ENCODE data around the gene KLHL36. TPM values are rescaled to one million over a fixed set of nuclear protein-coding genes. Genes with fewer than 3 reads are reported as not detected.

KLHL36 gene
- polyA plus RNA-seq, 4 donors, result 12.7 to 33.1 (median 19.3) TPM

DNA sequence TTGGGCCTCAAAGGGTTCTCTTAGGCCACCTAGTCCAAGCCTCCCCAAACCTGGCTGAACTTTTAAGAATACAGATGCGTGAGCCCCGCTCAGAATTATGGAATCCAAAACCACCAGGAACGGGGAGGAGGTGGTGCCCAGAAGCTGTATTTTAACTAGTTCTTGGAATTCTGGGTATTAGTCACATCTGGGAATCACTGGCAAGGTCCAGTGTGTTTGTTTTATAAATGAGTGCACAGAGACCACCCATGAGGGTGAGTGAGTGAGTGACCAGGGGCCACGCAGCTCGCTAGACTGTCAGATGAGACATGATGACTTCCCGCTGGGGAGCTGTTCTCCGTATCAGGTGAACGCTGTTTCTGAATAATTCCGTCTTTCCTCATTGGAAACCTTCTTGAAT lies 14.2 kb downstream of the KLHL36 start:
- 92 to 96% (median 95%) methylated on average over 9 of the region's 9 CpGs for WGBS, 3 donors
- Histone ChIP-seq H3K4me3 (ENCODE audit: low read depth in 1 of 3, low read length in 3 of 3) (no peak overlapping the region), H3K27me3 (ENCODE audit: control insufficient read depth in 3 of 3, insufficient read depth in 3 of 3, low read length in 3 of 3) (no peaks in the 10 kb centered on the region), H3K36me3 (ENCODE audit: control insufficient read depth in 3 of 3, insufficient read depth in 2 of 3, low read depth in 1 of 3, low read length in 3 of 3) (peaks cover 13 to 85% (median 26%) of the 10 kb centered on the region in 3 donors), H3K9me3 (ENCODE audit: control insufficient read depth in 2 of 2, insufficient read depth in 1 of 2, low read depth in 1 of 2, low read length in 1 of 2) (no peaks in the 10 kb centered on the region), H3K27ac (ENCODE audit: low read depth in 1 of 3, low read length in 2 of 3) (no peak overlapping the region), H3K4me1 (ENCODE audit: control insufficient read depth in 3 of 3, insufficient read depth in 2 of 3, low read depth in 1 of 3, low read length in 2 of 3) (peaks cover 0 to 6% (median 2%) of the 10 kb centered on the region in 3 donors)
- no peak for DNase-seq
- no peak for FAIRE-seq

DNA sequence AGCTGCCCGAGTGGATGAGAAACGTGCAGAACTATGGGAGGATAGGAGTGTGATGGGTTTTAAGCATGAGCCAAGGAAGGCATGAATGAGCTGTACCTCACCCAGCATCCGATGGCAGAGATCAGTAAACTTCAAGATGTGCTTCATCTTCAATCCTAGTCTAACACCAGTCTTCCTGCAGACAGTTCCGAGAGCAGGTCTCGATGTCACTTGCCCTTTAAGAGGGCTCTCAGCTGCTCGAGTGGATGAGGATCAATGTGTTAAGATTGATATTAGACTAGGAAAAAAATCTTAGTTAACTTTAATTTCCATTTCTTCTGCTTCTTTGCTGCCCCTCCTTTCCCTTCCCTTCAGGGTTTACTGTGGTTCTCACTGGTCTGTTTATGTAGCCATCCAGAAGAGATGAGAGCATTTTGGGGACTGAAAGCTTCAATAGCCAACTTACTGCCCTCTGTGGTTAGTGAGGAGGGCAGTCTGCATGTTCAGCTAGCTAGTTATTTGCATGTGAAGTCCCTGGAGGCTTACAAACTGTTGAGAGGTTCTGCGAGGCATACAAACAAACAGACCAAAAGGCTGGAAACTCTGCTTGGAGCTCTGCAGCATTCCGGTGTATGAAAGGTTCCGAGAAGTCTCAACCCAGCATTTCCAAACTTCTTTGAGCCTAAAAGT lies 15.3 kb downstream of the KLHL36 start:
- WGBS, 3 donors, result 70 to 82% (median 73%) methylated on average over 9 of the region's 9 CpGs
- DNase-seq (no peak), FAIRE-seq (no peak)
- Histone ChIP-seq H3K27ac (ENCODE audit: low read depth in 1 of 3, low read length in 2 of 3) (no peak overlapping the region), H3K9me3 (ENCODE audit: control insufficient read depth in 2 of 2, insufficient read depth in 1 of 2, low read depth in 1 of 2, low read length in 1 of 2) (no peaks in the 10 kb centered on the region), H3K4me1 (ENCODE audit: control insufficient read depth in 3 of 3, insufficient read depth in 2 of 3, low read depth in 1 of 3, low read length in 2 of 3) (peaks cover 0 to 6% (median 2%) of the 10 kb centered on the region in 3 donors), H3K36me3 (ENCODE audit: control insufficient read depth in 3 of 3, insufficient read depth in 2 of 3, low read depth in 1 of 3, low read length in 3 of 3) (peaks cover 11 to 82% (median 16%) of the 10 kb centered on the region in 3 donors), H3K27me3 (ENCODE audit: control insufficient read depth in 3 of 3, insufficient read depth in 3 of 3, low read length in 3 of 3) (no peaks in the 10 kb centered on the region), H3K4me3 (ENCODE audit: low read depth in 1 of 3, low read length in 3 of 3) (no peak overlapping the region)

- Histone ChIP-seq H3K27ac (ENCODE audit: low read depth in 1 of 3, low read length in 2 of 3) (no peak overlapping the region), H3K9me3 (ENCODE audit: control insufficient read depth in 2 of 2, insufficient read depth in 1 of 2, low read depth in 1 of 2, low read length in 1 of 2) (no peaks in the 10 kb centered on the region), H3K4me1 (ENCODE audit: control insufficient read depth in 3 of 3, insufficient read depth in 2 of 3, low read depth in 1 of 3, low read length in 2 of 3) (peaks cover 0 to 6% (median 2%) of the 10 kb centered on the region in 3 donors), H3K36me3 (ENCODE audit: control insufficient read depth in 3 of 3, insufficient read depth in 2 of 3, low read depth in 1 of 3, low read length in 3 of 3) (peaks cover 8 to 67% (median 13%) of the 10 kb centered on the region in 3 donors), H3K27me3 (ENCODE audit: control insufficient read depth in 3 of 3, insufficient read depth in 3 of 3, low read length in 3 of 3) (no peaks in the 10 kb centered on the region), H3K4me3 (ENCODE audit: low read depth in 1 of 3, low read length in 3 of 3) (no peak overlapping the region)
- FAIRE-seq (no peak), DNase-seq (peak; percentile 46 to 86)
- 11 to 68% (median 41%) methylated on average over 2 of the region's 2 CpGs for WGBS, 3 donors
Observed at GRCh38 chr16:84665359-84665758, 17.0 kb downstream of the KLHL36 start.

- H3K4me3 ChIP-seq (ENCODE audit: low read depth in 1 of 3, low read length in 3 of 3), result no peak overlapping the region
- no peaks in the 10 kb centered on the region for H3K9me3 ChIP-seq (ENCODE audit: control insufficient read depth in 2 of 2, insufficient read depth in 1 of 2, low read depth in 1 of 2, low read length in 1 of 2)
- WGBS, 3 donors, result 91 to 99% (median 93%) methylated on average over 7 of the region's 7 CpGs
- no peak for DNase-seq
- no peak for FAIRE-seq
- peaks cover 8 to 62% (median 11%) of the 10 kb centered on the region in 3 donors for H3K36me3 ChIP-seq (ENCODE audit: control insufficient read depth in 3 of 3, insufficient read depth in 2 of 3, low read depth in 1 of 3, low read length in 3 of 3)
- H3K27ac ChIP-seq (ENCODE audit: low read depth in 1 of 3, low read length in 2 of 3), result no peak overlapping the region
- H3K27me3 ChIP-seq (ENCODE audit: control insufficient read depth in 3 of 3, insufficient read depth in 3 of 3, low read length in 3 of 3), result no peaks in the 10 kb centered on the region
- H3K4me1 ChIP-seq (ENCODE audit: control insufficient read depth in 3 of 3, insufficient read depth in 2 of 3, low read depth in 1 of 3, low read length in 2 of 3), result peaks cover 0 to 6% (median 2%) of the 10 kb centered on the region in 3 donors
Observed at GRCh38 chr16:84665843-84666242, 17.5 kb downstream of the KLHL36 start.

- no peak for FAIRE-seq
- Histone ChIP-seq H3K27ac (ENCODE audit: low read depth in 1 of 3, low read length in 2 of 3) (no peak overlapping the region), H3K9me3 (ENCODE audit: control insufficient read depth in 2 of 2, insufficient read depth in 1 of 2, low read depth in 1 of 2, low read length in 1 of 2) (no peaks in the 10 kb centered on the region), H3K27me3 (ENCODE audit: control insufficient read depth in 3 of 3, insufficient read depth in 3 of 3, low read length in 3 of 3) (no peaks in the 10 kb centered on the region), H3K4me3 (ENCODE audit: low read depth in 1 of 3, low read length in 3 of 3) (no peak overlapping the region), H3K4me1 (ENCODE audit: control insufficient read depth in 3 of 3, insufficient read depth in 2 of 3, low read depth in 1 of 3, low read length in 2 of 3) (peaks cover 0 to 6% (median 2%) of the 10 kb centered on the region in 3 donors), H3K36me3 (ENCODE audit: control insufficient read depth in 3 of 3, insufficient read depth in 2 of 3, low read depth in 1 of 3, low read length in 3 of 3) (peaks cover 0 to 43% (median 5%) of the 10 kb centered on the region in 3 donors)
- peak in 1 of 2 donors; percentile 26 for DNase-seq
- WGBS, 3 donors, result 78 to 86% (median 86%) methylated on average over 16 of the region's 16 CpGs
Observed at GRCh38 chr16:84667600-84668309, 19.4 kb downstream of the KLHL36 start.

DNA sequence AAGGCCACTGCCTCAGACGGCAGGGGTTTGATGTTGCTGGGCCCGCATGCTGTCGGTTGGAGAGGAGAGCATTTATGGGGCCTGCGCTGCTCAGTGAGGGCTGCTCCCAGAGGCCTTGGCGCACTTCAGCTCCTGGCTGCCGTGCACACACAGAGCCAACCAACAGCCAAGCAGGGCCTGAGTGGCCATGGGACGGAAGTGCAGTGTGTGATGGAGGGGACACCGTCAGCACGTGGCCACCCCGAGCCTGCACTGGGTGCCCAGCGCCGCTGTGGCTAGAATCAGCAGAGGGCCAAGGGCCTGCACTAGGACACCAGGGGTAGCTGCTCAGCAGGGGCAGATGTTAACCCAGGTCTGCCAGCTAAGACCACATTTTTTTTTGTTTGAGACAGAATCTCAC lies 21.8 kb downstream of the KLHL36 start:
- Histone ChIP-seq H3K4me1 (ENCODE audit: control insufficient read depth in 3 of 3, insufficient read depth in 2 of 3, low read depth in 1 of 3, low read length in 2 of 3) (peaks cover 0 to 6% (median 0%) of the 10 kb centered on the region in 3 donors), H3K27me3 (ENCODE audit: control insufficient read depth in 3 of 3, insufficient read depth in 3 of 3, low read length in 3 of 3) (no peaks in the 10 kb centered on the region), H3K36me3 (ENCODE audit: control insufficient read depth in 3 of 3, insufficient read depth in 2 of 3, low read depth in 1 of 3, low read length in 3 of 3) (peaks cover 0 to 24% (median 0%) of the 10 kb centered on the region in 3 donors), H3K9me3 (ENCODE audit: control insufficient read depth in 2 of 2, insufficient read depth in 1 of 2, low read depth in 1 of 2, low read length in 1 of 2) (no peaks in the 10 kb centered on the region), H3K4me3 (ENCODE audit: low read depth in 1 of 3, low read length in 3 of 3) (no peak overlapping the region), H3K27ac (ENCODE audit: low read depth in 1 of 3, low read length in 2 of 3) (no peak overlapping the region)
- 84 to 93% (median 90%) methylated on average over 12 of the region's 12 CpGs for WGBS, 3 donors
- FAIRE-seq, result no peak
- DNase-seq, result no peak

- 50 to 55% (median 52%) methylated on average over 26 of the region's 26 CpGs for WGBS, 3 donors
- DNase-seq, result peak; percentile 70 to 79
- no peak for FAIRE-seq
Observed at GRCh38 chr16:84672276-84673202, 24.2 kb downstream of the KLHL36 start.

DNA sequence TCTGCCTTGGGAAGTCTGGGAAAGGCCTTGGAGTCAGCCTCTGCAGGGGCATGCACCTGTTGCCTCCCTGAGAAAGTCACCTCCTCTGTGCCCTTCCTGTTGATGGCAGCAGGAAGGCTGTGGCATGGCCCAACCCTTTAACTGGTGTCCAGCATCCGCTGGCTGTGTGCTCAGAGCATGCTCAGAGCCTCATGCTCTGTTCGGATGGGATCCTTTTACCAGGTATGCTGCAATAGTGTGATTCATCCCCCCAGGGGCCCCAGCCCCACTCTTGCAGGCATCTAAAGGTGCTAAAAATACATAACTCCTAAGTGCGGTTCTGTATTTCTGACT lies 24.9 kb downstream of the KLHL36 start:
- WGBS, 3 donors, result 91 to 100% (median 97%) methylated on average over 3 of the region's 3 CpGs
- H3K9me3 ChIP-seq (ENCODE audit: control insufficient read depth in 2 of 2, insufficient read depth in 1 of 2, low read depth in 1 of 2, low read length in 1 of 2), result no peaks in the 10 kb centered on the region

More at GRCh38 chr16:84672276-84673202, 24.2 kb downstream of the KLHL36 start:
- no peaks in the 10 kb centered on the region for H3K9me3 ChIP-seq (ENCODE audit: control insufficient read depth in 2 of 2, insufficient read depth in 1 of 2, low read depth in 1 of 2, low read length in 1 of 2)
- H3K4me3 ChIP-seq (ENCODE audit: low read depth in 1 of 3, low read length in 3 of 3), result no peak overlapping the region
- peaks cover 0 to 11% (median 0%) of the 10 kb centered on the region in 3 donors for H3K36me3 ChIP-seq (ENCODE audit: control insufficient read depth in 3 of 3, insufficient read depth in 2 of 3, low read depth in 1 of 3, low read length in 3 of 3)
- no peak overlapping the region for H3K27ac ChIP-seq (ENCODE audit: low read depth in 1 of 3, low read length in 2 of 3)
- no peaks in the 10 kb centered on the region for H3K27me3 ChIP-seq (ENCODE audit: control insufficient read depth in 3 of 3, insufficient read depth in 3 of 3, low read length in 3 of 3)
- no peaks in the 10 kb centered on the region for H3K4me1 ChIP-seq (ENCODE audit: control insufficient read depth in 3 of 3, insufficient read depth in 2 of 3, low read depth in 1 of 3, low read length in 2 of 3)

More for the DNA sequence above, 24.9 kb downstream of the KLHL36 start:
- FAIRE-seq, result no peak
- H3K4me3 ChIP-seq (ENCODE audit: low read depth in 1 of 3, low read length in 3 of 3), result no peak overlapping the region
- no peak overlapping the region for H3K27ac ChIP-seq (ENCODE audit: low read depth in 1 of 3, low read length in 2 of 3)
- H3K27me3 ChIP-seq (ENCODE audit: control insufficient read depth in 3 of 3, insufficient read depth in 3 of 3, low read length in 3 of 3), result no peaks in the 10 kb centered on the region
- no peak for DNase-seq
- H3K36me3 ChIP-seq (ENCODE audit: control insufficient read depth in 3 of 3, insufficient read depth in 2 of 3, low read depth in 1 of 3, low read length in 3 of 3), result peaks cover 0 to 7% (median 0%) of the 10 kb centered on the region in 3 donors
- no peaks in the 10 kb centered on the region for H3K4me1 ChIP-seq (ENCODE audit: control insufficient read depth in 3 of 3, insufficient read depth in 2 of 3, low read depth in 1 of 3, low read length in 2 of 3)
